Upper lobe of right lung (tissue), 1 donor: ENCODE data around the gene BRIP1. TPM values are rescaled to one million over a fixed set of nuclear protein-coding genes. Genes with fewer than 3 reads are reported as not detected.
"Not testable (repeated sequence)": the region's sequence is repeated elsewhere in the genome, so short reads cannot be mapped to it uniquely, and the experiment has no call there.

Experiments used
- ATAC-seq: fragments of 200-7000 bp; cut with Tn5 transposase; one replicate; pipeline ENCODE4 v1.9.1; 2020; ENCODE audit warnings: mild to moderate bottlenecking, moderate library complexity
- DNase-seq: peaks from one replicate; pipeline ENCODE4 v3.0.0-alpha.2; 2020
- H3K27ac ChIP-seq: fragments of 200-600 bp; one replicate; pipeline ENCODE4 v1.8.0; 2022
- H3K27me3 ChIP-seq: fragments of 200-600 bp; one replicate; pipeline ENCODE4 v1.8.0; 2022; ENCODE audit warnings: mild to moderate bottlenecking
- H3K36me3 ChIP-seq: fragments of 200-600 bp; one replicate; pipeline ENCODE4 v1.8.0; 2022
- H3K4me1 ChIP-seq: fragments of 200-600 bp; one replicate; pipeline ENCODE4 v1.8.0; 2022
- H3K4me3 ChIP-seq: fragments of 200-600 bp; one replicate; pipeline ENCODE4 v1.8.0; 2022; ENCODE audit warnings: mild to moderate bottlenecking
- H3K9me3 ChIP-seq: fragments of 200-600 bp; one replicate; pipeline ENCODE4 v1.8.0; 2022
- intact Hi-C: fragments of 100-400 bp; cut with DNase I; formaldehyde crosslinking; loops from one replicate; pipeline ENCODE4 v1.11.0; 2022
- total RNA-seq: library from RNA; stranded (reverse); fragmentation: NEBNext Ultra II Directional; extraction: Animal tissue kit (Norgen Biotek cat#: 25700); gene quantifications from one replicate; pipeline ENCODE4 v1.2.1, GENCODE V29; 2021
- TF ChIP-seq, protein P1 (sequence below): fragments of 200-600 bp; IDR thresholded peaks from one replicate; pipeline ENCODE4 v1.8.0; 2022; ENCODE audit warnings: antibody characterized with exemption
- donor health status: DM: no; HTN: yes; CAD: no; lungs with severe emphysema.

BRIP1 gene
- total RNA-seq, 1 donor from 2014 or later: 0.26 TPM

GRCh38 chr17:61672140-61672539 lies 191.2 kb downstream of the BRIP1 start:
- no peaks in the 10 kb centered on the region for H3K9me3 ChIP-seq
- H3K27ac ChIP-seq: no peak overlapping the region
- no peaks in the 10 kb centered on the region for H3K36me3 ChIP-seq
- intact Hi-C loops: no loop called here
- TF ChIP-seq, protein P1, sequence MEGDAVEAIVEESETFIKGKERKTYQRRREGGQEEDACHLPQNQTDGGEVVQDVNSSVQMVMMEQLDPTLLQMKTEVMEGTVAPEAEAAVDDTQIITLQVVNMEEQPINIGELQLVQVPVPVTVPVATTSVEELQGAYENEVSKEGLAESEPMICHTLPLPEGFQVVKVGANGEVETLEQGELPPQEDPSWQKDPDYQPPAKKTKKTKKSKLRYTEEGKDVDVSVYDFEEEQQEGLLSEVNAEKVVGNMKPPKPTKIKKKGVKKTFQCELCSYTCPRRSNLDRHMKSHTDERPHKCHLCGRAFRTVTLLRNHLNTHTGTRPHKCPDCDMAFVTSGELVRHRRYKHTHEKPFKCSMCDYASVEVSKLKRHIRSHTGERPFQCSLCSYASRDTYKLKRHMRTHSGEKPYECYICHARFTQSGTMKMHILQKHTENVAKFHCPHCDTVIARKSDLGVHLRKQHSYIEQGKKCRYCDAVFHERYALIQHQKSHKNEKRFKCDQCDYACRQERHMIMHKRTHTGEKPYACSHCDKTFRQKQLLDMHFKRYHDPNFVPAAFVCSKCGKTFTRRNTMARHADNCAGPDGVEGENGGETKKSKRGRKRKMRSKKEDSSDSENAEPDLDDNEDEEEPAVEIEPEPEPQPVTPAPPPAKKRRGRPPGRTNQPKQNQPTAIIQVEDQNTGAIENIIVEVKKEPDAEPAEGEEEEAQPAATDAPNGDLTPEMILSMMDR: no peak
- H3K4me1 ChIP-seq: no peaks in the 10 kb centered on the region
- H3K27me3 ChIP-seq: no peaks in the 10 kb centered on the region
- DNase-seq: no peak
- no peak for ATAC-seq
- H3K4me3 ChIP-seq: no peak overlapping the region

DNA sequence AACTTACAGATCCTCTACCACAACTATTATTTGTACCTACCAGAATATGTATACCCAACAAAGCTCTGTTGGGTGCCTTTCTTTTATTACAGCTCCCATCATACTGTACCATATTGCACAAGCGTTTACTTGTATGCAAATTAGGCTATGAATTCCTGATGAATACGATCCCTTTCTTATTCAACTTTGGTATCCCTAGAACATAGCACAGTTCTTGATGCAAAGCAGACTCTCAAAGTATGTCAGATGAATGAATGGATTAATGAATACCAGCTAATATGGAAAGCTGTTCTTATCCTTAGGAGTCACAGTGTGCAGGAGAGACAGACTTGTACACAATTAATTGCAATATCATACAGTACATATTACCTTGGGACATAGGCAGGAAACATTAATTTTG lies 192.6 kb downstream of the BRIP1 start:
- intact Hi-C loops: no loop called here
- TF ChIP-seq, protein P1: no peak

GRCh38 chr17:61669522-61669921 lies 193.8 kb downstream of the BRIP1 start:
- ATAC-seq: no peak
- no peaks in the 10 kb centered on the region for H3K4me1 ChIP-seq
- H3K27ac ChIP-seq: no peak overlapping the region
- TF ChIP-seq, protein P1: no peak
- H3K4me3 ChIP-seq: no peak overlapping the region
- no peak for DNase-seq
- H3K9me3 ChIP-seq: no peaks in the 10 kb centered on the region
- H3K27me3 ChIP-seq: no peaks in the 10 kb centered on the region
- intact Hi-C loops: no loop called here
- H3K36me3 ChIP-seq: no peaks in the 10 kb centered on the region

More for the DNA sequence above, 192.6 kb downstream of the BRIP1 start:
- ATAC-seq: no peak
- Histone ChIP-seq H3K27ac (no peak overlapping the region), H3K9me3 (no peaks in the 10 kb centered on the region), H3K27me3 (no peaks in the 10 kb centered on the region), H3K36me3 (no peaks in the 10 kb centered on the region), H3K4me1 (no peaks in the 10 kb centered on the region), H3K4me3 (no peak overlapping the region)
- no peak for DNase-seq

DNA sequence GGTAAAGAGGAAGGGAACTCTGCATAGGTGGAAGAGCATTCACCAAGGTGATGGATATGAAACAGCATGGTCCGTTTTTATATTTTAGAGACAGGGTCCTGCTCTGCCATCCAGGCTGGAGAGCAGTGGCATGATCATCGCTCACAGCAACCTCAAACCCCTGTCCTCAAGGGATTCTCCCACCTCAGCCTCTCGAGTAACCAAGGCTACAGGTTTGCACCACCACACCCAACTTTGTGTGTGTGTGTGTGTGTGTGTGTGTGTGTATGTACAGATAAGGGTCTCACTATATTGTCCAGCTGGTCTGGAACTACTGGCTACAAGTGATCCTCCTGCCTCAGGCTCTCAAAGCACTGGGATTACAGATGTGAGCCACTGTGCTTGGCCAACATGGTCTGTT lies 194.8 kb downstream of the BRIP1 start:
- no peaks in the 10 kb centered on the region for H3K9me3 ChIP-seq
- intact Hi-C loops: no loop called here
- no peak overlapping the region for H3K4me3 ChIP-seq
- no peak overlapping the region for H3K27ac ChIP-seq
- ATAC-seq (no peak), DNase-seq (no peak)
- H3K36me3 ChIP-seq: no peaks in the 10 kb centered on the region
- TF ChIP-seq, protein P1: no peak
- no peaks in the 10 kb centered on the region for H3K4me1 ChIP-seq
- H3K27me3 ChIP-seq: no peaks in the 10 kb centered on the region

DNA sequence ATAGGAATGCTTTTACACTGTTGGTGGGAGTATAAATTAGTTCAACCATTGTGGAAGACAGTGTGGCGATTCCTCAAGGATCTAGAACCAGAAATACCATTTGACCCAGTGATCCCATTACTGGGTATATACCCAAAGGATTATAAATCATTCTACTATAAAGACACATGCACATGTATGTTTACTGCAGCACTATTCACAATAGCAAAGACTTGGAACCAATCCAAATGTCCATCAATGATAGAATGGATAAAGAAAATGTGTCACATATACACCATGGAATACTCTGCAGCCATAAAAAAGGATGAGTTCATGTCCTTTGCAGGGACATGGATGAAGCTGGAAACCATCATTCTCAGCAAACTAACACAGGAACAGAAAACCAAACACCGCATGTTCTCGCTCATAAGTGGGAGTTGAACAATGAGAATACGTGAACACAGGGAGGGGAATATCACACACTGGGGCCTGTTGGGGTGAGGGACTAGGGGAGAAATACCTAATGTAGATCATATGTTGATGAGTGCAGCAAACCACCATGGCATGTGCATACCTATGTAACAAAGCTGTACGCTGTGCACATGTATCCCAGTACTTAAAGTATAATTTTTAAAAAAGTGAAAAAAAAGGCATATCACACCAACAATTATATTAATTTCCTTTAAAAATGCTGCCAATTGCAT lies 196.8 kb downstream of the BRIP1 start:
- H3K27ac ChIP-seq, H3K27me3 ChIP-seq, DNase-seq, H3K36me3 ChIP-seq, ATAC-seq, H3K4me3 ChIP-seq, H3K9me3 ChIP-seq, intact Hi-C loops, H3K4me1 ChIP-seq: not testable (repeated sequence)

GRCh38 chr17:61663310-61663709 lies 200.0 kb downstream of the BRIP1 start:
- H3K9me3 ChIP-seq: no peaks in the 10 kb centered on the region
- TF ChIP-seq, protein P1: no peak

More at GRCh38 chr17:61663310-61663709, 200.0 kb downstream of the BRIP1 start:
- DNase-seq (no peak), ATAC-seq (no peak)
- Histone ChIP-seq H3K4me3 (no peak overlapping the region), H3K36me3 (no peaks in the 10 kb centered on the region), H3K4me1 (no peaks in the 10 kb centered on the region), H3K27ac (no peak overlapping the region), H3K27me3 (no peaks in the 10 kb centered on the region)
- intact Hi-C loops: no loop called here
